Astrocyte of the cerebellum (primary cell): ENCODE results near the gene MYO10.

ENCODE experiments used
- DNase-seq: peaks from one replicate; pipeline ENCODE4 v3.0.0-alpha.2; 2011; ENCODE audit warnings: low read depth
- H3K4me3 ChIP-seq: 2 replicates; pipeline ENCODE4 v1.5.1; 2011; ENCODE audit warnings: mild to moderate bottlenecking, low read depth, low read length, moderate library complexity
- in situ Hi-C: cut with HindIII; loops from 2 replicates; pipeline ENCODE4 v1.10.0; 2017; ENCODE audit warnings: low sequenced_read_pairs
- TF ChIP-seq, protein P1 (sequence below): IDR thresholded peaks from 2 replicates; pipeline ENCODE4 v1.5.1; 2012; ENCODE audit warnings: low read length, low read depth, moderate library complexity, mild to moderate bottlenecking; ENCODE audit errors: missing control alignments

The MYO10 gene

DNA sequence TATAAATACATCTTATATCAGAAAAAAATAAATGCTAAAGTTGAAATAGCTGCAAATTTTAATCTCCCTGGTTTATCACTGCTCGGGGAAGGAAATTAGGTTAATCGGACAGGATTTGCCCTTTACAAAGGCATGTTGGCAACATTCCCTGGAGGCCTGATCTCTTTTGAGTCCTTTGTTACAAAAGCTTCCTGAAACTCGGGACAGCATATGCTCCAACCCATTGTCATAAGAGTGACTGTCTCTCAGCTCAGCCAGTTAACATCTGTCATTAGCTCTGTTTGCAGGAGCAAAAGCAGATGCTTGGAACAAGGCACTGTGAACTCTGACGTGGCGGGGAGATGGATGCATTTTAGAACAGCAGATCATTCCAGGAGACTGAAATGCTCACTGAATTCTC is 80.6 kb downstream of the MYO10 start:
- H3K4me3 ChIP-seq: no peak overlapping the region
- DNase-seq: no peak
- TF ChIP-seq, protein P1, sequence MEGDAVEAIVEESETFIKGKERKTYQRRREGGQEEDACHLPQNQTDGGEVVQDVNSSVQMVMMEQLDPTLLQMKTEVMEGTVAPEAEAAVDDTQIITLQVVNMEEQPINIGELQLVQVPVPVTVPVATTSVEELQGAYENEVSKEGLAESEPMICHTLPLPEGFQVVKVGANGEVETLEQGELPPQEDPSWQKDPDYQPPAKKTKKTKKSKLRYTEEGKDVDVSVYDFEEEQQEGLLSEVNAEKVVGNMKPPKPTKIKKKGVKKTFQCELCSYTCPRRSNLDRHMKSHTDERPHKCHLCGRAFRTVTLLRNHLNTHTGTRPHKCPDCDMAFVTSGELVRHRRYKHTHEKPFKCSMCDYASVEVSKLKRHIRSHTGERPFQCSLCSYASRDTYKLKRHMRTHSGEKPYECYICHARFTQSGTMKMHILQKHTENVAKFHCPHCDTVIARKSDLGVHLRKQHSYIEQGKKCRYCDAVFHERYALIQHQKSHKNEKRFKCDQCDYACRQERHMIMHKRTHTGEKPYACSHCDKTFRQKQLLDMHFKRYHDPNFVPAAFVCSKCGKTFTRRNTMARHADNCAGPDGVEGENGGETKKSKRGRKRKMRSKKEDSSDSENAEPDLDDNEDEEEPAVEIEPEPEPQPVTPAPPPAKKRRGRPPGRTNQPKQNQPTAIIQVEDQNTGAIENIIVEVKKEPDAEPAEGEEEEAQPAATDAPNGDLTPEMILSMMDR: no peak
- in situ Hi-C loops: no loop called here

DNA sequence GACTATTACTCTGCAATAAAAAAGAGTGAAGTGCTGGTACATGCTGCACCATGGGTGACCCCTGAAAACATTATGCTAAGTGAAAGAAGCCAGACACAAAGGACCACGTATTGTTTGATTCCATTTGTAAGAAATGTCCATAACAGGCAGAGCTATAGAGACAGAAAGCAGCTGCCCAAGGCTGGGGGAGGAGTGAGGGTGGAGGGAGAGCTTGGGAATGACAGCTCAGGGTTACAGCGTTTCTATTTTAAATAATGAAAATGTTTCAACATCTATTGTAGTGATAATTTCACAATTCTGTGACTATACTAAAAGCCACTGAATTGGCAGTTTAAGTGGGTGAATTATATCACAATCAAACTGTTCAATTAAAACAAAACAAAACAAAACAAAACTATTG is 81.7 kb downstream of the MYO10 start:
- DNase-seq: no peak
- TF ChIP-seq, protein P1: no peak
- no peak overlapping the region for H3K4me3 ChIP-seq
- in situ Hi-C loops: no loop called here

DNA sequence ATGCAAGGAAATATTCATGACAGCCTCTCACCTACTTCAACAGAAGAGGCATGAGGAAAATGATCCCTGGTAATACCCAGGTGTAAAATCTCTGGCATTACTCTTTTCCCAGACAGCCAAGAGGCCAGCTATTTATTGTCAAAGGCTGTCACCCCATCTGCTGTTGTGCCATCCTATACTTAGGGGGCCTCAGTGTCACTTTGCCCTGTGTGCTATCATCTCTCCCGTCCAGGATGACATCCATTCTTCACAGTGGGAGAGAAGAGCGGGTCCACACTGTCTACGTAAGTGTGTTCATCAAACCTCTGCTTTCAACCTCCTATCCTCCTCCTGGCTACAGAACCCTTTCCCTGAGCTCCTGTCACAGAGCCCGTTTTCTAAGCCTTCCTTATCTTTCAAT is 82.6 kb downstream of the MYO10 start:
- no peak overlapping the region for H3K4me3 ChIP-seq
- DNase-seq: no peak
- TF ChIP-seq, protein P1: no peak
- in situ Hi-C loops: no loop called here

DNA sequence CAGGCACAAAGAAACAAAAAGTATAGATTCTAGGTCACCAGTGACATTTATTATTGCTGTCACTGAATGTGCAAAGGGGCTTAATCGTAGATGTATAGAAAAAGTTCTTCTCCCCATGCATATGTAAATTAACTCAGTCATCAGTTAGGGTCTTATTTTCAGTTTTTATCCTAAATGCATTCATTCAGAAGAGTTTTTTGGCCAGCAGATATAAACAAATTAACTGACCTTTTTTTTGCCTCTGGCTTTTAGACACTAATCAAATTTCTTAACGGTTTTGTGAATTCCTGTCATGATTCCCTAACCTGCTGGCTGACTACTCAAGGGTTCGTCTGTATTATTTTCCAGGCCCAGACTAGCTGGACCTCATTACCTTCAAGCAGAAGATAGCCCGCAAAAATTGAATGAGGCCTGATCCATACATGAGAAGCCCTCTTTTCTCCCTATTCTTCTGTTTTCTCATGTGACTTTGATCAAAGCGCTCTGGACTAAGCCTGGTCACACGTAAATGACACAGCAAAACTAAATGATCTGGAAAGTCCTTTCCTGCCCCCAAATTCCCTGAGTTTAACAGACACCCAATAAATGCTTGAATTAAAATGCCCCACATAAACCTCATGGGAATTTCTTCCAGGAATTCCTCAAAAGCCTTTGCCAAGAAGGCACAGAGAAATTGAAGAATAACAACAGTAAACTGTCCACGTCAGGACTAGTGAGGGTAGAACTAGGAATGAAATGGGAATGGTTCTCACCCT is 83.7 kb downstream of the MYO10 start:
- H3K4me3 ChIP-seq: no peak overlapping the region
- in situ Hi-C loops: no loop called here
- no peak for DNase-seq
- TF ChIP-seq, protein P1: no peak

DNA sequence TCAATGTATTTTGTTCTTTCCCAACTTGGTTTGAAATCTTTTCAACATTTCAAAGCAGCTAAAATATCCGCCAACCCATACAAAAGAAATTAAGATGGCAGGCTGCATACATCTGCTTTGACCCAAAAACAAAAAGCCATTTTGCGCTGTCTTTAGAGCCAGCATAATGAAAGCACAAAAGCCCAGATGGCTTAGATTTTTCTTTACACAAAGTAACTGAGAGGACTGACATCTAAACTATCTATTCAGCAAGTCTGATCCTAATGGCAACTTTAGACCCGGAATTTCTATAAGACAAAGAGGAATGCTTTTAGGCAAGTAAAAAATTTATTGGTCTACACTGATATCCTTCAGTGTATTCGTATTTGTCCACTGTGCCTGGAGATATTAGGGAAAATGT is 86.3 kb downstream of the MYO10 start:
- DNase-seq: no peak
- in situ Hi-C loops: no loop called here
- TF ChIP-seq, protein P1: no peak
- no peak overlapping the region for H3K4me3 ChIP-seq

DNA sequence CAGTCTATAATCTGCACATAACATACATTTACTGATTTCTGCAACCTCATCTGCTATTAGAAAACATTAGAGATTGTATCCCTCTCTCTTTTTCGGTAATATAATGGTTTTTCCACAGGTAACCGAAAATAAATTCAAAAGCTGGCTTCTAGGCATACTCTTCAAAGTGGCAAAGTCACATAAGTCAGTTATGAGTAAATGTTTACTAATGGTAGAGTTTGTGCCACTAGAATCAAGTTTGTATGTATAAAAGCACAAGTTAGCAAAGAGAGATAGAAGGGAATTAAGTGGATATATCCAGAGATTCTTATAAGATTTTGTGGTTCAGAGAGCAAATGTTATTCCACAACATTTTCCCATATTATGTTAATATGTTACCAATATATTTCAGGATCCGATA is 86.9 kb downstream of the MYO10 start:
- DNase-seq: no peak
- TF ChIP-seq, protein P1: no peak
- no peak overlapping the region for H3K4me3 ChIP-seq
- in situ Hi-C loops: no loop called here

DNA sequence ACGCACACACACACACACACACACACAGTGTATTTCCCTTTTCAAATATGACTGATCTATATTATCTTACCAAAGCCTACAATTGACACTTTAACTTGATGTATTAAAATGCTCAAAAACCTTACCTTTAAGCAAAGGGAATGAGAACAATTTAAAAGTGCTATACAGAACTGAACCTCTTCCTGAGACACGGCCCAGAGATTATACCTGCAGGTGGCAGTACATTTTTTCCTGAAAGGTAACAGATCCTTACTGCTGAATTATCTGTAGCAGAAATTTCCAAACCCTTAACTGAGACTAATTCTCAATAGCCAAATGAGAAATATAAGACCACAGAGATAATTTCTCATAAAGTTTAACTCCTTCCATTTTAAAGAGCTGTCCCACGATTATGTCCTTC is 91.1 kb downstream of the MYO10 start:
- in situ Hi-C loops: no loop called here
- DNase-seq: no peak
- H3K4me3 ChIP-seq: no peak overlapping the region
- TF ChIP-seq, protein P1: no peak
